Muscle of back (tissue), 11 donors: ENCODE results near the gene MBD3. TPM values are rescaled to one million over a fixed set of nuclear protein-coding genes. Genes with fewer than 3 reads are reported as not detected.

ENCODE experiments used
- DNase-seq, 3 donors: peaks; one replicate each; pipeline versions ENCODE4 v3.0.0 to v3.0.0-alpha.2; 2013
- polyA plus RNA-seq, 10 donors: library from polyadenylated mRNA; unstranded; fragments of 120-200 nt; gene quantifications; one replicate each; pipeline ENCODE4 v1.2.1, GENCODE V29; 2013; ENCODE audit not compliant: insufficient read length in 10 of 10

Gene MBD3
- polyA plus RNA-seq, 10 donors, result 40.5 to 69.3 (median 48.9) TPM

DNA sequence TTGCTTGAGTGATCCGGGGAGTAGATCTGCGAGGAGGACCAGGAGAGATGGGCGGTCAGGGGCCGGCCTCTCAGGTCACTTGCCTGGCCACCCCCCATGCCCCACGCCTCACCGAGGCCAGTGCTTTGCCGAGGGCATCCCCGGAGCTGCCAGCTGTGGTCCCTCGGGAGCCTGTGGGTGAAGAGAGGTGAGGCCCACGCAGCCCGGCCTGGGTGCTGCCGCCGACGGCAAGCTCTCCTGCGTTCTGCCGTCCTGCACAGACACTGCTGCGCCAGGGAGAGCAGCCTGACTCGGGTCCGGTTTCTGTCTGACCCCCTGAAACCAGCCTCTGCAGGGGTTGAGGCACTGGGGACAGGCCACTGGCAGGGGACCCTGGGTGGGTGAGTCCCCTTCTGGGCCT, 28.4 kb upstream of the MBD3 start:
- no peak for DNase-seq

DNA sequence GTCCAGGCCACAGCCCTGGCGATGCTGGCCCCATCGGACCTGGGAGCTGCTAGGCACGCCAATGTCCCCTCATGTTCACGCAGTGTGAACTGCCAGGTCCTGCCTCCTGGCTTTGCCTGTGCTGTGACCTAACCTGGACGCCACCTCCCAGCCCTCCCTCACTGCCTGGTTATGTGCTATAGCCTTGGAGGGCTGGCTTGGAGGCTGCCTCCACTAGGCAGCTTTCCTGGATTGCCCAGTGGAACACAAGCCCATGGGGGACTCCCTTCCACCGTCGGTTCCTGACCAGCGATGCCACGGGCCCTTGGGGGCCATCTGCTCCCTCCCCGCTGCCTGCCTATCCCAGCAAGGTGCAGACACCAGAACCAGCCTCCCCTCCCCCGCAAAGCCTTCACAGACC, 27.8 kb upstream of the MBD3 start:
- DNase-seq, result no peak

DNA sequence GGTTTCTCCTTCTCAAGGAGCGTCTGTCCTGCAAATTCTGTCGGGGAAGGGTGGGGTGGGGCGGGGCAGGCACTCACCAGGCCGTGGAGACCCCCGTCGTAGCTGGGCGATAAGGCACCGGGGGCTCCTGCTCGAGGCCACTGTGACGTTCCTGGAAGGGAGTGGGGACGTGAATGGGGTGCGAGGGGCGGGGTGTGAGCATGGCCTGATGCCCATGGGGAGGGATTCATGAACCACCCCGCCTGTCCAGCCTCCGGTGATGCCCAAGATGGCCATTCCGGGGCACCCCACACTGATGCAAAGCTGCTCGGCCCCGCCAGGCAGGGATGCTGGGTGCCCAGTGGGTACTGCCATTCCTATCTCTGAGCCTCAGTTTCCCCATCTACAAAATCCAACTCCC, 27.0 kb upstream of the MBD3 start:
- no peak for DNase-seq

DNA sequence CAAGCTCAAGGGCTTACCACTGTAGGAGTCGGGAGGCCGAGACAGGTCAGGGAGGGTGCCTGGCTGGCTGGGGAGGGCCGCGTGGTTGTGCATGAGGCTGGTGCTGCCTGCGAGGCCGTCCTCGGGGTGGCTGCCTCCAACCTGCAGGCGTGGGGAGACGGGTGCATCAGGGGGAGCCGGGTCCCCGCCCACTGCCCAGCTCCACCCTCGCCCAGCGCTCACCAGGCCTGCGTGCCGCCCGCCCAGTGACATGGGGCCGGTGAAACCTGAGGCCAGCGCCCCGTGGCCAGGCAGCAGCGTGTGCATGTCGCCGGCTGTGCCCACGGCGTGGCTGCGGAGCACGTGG, 26.4 kb upstream of the MBD3 start:
- DNase-seq, result no peak

DNA sequence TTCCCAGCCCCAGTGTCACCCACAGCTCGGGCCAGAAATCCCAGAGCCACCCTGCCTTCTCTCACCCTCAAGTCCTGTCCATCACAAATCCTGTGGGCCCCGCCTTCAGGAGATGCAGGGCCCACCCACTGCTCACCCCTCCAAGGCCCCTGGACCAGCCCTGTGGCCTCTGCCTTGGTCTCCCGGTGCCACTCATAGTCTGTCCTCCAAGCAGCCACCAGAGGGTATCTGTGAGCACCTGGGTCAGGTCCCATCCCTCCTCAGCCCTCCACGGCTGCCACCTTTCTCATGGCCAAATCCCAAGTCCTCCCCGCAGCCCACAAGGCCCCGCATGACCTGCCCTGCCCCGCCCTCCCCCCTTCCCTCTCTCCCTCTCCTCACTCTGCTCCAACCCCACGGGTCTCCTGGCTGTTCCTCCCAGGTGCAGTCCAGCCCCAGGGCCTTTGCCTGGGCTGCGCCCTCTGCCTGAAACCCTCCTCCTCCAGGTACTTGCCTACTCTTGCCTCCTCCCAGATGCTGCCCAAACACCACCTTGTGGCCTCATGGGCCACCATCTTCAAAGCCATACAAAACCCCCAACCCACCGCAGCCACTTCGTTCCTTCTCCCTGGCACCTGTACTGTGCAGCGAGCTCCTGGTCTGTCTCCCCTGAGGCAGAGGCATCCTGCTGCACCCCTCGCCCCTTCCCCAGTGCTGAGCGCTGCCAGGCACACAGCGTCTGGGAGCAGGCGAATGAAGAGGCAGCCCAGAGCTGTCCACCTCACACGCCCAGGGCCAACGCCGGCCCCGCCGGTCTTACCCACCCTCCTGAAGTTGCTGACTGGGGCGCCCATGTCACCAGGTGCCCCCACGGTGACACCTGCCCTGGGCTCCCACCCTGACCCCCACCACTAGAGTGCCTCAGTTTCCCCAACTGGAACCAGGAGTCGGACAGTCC, 25.8 kb upstream of the MBD3 start:
- DNase-seq, result no peak

DNA sequence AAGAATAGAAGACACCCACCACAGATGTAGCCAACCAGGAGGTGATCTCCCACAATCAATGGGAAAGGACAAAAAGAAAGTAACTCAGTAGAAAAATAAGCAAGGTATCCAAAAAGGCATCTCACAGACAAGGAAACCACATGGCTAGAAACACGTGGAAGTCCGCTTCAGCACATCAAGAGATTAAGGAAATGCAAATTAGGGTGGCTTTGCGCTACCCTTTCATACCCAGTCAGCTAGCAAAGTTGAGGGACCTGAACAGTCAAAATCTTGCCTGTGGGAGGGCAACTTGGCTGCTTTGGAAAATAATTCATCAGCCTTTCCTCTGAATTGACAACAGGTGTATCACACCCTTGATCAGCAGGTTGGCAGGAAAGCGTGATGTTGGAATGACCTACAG, 24.2 kb upstream of the MBD3 start:
- DNase-seq, result no peak

DNA sequence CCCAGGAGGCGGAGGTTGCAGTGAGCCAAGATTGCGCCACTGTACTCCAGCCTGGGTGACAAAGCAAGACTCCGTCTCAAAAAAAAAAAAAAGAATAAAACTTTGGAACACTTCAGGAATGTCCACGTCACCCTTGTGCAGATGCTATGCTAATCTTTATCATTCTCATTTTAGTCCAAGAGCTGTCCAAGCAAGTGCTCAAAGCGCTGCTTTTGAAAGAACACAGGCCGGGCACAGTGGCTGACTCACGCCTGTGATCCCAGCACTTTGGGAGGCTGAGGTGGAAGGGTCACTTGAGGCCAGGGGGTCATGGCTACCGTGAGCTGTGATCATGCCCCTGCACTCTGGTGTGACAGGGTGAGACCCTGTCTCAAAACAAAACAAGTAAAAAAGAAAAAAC, 23.7 kb upstream of the MBD3 start:
- no peak for DNase-seq

DNA sequence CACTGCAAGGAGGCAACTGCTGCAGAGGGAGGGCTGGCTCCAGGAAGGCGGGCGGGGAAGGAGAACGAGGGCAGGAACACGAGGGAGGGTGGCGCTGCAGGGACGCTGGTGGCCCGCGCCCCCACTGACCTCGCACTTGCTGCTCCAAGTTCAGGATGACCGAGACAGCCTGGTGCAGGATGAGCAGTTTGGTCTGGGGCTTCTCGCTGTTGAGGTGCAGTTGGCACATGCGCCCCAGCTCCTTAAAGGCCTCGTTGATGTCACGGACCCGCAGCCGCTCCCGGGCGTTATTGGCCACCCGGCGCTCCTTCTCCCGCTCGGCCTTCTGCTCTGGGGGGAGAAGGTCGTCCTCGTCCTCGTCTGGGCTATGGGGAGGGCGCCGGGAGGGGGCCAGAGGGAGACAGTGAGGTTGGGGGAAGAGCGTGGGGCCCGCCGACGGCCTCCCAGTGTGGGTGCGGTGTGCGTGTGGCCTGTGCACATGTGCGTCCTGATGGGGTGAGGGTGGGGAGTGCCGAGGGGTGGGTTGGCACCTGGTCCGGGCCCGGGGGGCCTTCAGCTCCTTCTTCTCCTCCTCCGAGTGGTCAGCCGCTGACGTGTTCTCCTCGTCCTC, 22.6 kb upstream of the MBD3 start:
- no peak for DNase-seq

DNA sequence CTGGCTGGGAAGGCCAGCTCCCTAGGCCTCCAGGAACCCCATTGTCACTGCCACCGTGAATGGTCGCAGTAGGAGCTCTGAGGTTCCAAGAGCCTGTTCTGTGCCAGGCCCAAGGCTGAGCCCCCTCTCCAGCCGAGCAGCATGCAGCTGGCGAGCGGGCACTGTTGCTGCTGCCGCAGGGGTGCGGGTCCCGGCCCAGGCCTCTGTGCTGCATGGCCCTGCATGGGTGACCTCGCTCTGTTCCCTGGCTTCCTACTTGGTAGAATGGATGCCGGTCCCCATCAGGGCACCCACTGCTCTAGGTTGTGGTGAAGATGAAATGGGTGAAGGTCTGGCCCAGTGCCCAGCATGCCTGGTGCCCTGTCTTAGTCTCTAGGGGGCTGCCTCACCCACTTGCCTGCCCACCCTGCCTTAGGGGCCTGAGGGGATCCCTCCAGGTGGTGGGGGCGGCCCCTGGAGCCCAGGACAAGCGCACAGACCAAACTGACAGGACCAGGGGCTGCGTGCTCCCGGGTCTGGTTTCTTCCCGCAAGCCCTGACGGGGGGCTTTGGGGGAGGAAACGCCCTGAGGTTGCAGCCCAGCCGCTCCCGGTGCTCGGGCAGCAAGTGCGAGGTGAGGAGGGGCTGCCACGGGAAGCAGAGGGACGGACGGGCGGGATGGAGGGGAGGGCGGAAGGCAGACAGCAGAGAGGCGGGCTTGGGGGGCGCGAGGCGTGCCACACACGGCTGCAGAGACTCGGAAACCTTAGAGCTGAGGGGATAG, 21.3 kb upstream of the MBD3 start:
- DNase-seq, result no peak

DNA sequence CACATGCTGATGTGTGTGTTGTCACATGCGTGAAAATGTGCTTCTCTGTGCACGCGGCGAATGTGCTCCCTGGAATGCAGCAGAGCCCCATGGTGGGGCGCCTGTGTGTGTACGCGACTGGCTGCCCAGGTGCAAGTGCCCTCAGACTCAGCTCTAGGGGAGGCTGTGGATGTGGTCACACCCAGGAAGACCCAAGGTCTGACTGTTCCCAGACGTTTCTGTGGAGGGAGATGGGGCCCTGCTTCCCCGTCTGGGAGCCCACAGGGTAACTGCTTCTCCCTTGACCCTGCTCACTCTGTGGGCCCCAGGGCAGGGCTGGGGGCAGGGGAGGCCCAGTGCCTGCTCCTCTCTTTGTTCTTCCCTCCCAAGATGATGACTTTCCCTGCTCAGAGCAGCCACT, 20.5 kb upstream of the MBD3 start:
- no peak for DNase-seq

DNA sequence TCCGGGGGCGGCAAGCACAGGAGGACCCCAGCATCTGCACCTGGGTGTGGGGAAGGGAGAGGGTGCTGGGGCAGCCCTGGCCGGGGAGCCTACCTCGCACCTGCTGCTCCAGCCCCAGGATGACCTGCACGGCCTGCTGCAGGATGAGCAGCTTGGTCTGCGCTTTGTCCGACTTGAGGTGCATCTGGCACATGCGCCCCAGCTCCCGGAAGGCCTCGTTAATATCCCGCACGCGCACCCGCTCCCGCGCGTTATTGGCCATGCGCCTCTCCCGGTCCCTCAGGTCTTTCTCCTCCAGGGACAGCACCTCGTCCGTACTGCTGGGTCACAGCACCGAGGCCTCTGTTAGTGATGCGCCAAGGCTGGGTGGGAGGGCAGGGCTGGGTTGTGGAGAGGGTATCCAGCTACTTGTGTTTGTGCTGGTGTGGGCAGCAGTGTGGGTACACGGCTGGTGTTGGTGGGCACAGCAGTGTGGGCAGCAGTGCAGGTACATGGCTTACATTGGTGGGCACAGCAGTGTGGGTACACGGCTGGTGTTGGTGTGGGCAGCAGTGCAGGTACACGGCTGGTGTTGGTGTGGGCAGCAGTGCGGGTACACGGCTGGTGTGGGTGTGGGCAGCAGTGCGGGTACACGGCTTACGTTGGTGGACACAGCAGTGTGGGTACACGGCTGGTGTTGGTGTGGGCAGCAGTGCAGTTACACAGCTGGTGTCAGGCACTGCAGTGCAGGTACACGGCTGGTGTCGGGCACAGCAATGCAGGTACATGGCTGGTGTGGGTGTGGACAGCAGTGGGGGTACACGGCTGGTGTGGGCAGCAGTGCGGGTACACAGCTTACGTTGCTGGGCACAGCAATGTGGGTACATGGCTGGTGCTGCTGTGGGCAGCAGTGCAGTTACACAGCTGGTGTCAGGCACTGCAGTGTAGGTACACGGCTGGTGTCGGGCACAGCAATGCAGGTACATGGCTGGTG, 19.7 kb upstream of the MBD3 start:
- no peak for DNase-seq

DNA sequence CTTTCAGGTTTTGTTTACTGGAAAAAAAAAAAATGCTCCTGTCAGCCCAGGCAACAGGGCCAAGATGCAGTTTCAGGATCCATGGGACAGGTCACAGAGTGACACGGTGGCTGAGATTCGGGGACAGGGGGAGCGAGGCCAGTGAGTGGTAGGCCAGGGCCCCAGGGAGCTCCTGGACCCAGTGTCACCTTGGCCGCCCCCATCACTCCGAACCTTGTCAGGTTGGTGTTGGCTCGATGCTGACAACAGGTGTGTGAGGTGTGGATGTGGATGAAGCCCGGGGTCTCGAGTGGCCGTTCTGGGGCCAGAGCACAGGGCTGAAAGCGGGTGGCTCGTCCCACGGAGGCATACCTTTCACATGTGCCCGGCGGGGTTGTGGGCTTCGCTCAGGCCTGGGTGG, 18.7 kb upstream of the MBD3 start:
- DNase-seq, result no peak

DNA sequence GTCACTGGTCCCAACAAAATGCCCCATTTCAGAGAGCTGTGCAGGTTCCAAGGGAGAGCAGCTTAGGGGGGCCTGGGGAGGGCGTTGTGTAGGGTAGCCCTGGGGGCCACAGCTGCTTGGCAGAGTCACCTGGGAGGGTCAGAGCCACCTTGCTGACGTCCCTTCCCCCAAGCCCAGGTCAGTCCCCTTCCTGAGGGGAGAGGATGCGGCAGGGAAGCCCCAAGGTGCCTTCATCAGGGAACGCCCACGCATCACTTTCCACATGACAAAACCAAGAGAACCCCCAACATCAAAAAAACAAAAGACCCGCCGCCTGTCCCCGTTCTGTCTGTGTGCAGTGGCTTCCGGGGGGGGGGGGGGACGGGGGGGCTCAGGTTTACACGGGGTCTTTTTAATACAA, 17.9 kb upstream of the MBD3 start:
- no peak for DNase-seq

DNA sequence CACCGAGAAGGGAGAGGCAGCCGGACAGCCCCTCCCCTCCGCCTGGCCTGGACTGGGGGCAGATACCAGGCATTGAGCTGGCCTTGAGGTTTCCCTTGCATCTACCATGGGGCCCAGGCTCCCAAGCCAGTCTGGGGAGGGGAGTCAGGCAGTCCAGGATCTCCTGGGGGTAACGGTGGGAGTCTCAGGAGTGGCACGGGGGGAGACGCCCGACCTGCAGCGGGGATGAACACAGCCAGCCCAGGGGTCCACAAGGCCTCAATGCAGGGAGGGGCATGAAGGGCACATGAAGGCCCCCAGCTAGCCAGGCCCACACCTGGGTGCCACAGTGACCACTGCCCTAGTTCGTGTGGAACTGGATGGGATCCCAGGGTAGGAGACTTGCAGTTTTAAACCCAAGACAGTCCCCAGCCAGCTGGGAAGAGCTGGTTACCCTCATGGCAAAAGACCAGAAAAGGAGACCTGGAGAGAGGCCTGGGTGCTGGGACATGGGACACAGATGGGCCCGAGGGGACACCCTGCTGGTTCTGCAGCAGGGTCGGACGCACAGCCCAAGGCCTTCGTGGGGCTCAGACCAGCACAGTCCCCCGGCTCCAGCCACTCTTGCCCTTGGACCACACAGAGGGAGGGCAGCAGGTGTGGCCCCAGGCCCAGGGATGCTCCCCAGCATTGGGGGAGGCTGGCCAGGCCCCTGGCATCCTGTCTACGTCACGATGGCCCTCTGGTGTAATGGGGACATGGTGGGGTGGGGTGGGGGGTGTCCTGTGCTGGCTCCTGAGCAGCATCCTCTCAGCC, 17.2 kb upstream of the MBD3 start:
- no peak for DNase-seq

DNA sequence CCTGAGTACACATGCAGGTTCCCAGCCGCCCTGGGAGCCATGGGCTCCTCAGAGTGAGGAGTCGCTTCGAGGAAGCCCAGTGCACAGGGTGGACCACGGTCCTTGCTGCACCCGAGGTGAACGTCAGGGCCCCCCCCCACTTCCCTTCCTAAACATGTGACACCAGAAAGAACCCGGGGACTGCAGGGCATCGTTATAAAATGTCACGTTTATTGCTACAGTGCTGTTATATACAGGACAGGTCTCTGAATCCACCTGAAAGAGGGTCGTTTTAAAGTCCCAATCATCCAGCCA, 16.4 kb upstream of the MBD3 start:
- no peak for DNase-seq

DNA sequence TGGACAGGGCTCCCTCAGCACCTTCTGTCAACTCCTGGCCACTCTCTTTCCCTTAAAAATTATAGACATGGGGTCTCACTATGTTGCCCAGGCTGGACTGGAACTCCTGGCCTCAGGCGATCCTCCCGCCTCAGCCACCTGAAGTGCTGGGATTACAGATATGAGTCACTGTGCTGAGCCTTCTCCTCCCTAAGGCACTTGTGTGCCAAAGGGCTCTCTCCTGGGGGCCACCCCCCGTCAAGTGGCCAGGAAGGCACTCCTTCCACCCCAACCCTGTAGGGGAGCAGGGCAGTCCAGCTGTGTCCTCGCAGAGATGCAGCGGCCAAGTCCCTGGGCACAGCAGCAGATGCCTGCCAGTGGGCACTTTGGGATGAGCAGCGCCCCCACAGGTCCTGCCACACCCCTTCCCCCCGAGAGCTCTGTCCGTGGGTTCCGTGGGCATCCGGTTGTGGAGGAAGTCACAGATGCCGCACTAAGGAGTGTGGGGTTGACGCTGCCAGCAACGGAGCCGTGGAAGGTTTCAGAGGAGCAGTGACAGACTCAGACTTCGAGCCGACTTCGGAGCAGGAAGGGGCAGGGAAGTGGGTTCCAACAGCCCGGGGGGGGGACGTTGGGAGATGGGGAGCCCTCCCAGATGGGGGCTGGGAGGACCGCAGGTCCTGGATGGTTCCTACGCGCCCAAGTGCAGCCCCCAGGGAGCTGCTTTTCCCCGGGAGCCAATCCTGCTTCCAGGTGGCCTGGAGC, 15.9 kb upstream of the MBD3 start:
- no peak for DNase-seq

DNA sequence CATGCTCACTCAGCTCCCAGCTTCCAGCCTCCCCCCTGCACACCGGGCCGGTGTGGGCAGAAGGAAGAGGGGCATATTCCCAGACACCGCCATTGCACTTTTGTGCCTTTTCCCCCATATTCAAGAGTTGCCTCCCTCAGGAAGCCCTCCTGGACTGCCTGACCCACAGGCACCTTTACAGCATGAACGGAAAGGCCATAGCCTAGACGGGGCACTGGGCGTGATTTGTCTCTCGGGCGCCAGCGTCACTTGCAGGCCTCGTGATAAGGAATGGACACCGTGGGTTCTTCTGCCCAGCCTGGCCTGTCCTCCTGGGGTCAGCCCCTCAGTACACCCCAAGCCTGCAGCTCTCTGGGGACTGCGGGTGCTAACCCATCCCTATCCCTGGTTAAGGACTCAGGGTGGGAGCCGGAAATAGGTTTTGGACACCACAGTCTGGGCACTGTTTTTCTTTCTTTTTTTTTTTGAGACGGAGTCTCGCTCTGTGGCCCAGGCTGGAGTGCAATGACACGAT, 13.5 kb upstream of the MBD3 start:
- DNase-seq, result no peak

DNA sequence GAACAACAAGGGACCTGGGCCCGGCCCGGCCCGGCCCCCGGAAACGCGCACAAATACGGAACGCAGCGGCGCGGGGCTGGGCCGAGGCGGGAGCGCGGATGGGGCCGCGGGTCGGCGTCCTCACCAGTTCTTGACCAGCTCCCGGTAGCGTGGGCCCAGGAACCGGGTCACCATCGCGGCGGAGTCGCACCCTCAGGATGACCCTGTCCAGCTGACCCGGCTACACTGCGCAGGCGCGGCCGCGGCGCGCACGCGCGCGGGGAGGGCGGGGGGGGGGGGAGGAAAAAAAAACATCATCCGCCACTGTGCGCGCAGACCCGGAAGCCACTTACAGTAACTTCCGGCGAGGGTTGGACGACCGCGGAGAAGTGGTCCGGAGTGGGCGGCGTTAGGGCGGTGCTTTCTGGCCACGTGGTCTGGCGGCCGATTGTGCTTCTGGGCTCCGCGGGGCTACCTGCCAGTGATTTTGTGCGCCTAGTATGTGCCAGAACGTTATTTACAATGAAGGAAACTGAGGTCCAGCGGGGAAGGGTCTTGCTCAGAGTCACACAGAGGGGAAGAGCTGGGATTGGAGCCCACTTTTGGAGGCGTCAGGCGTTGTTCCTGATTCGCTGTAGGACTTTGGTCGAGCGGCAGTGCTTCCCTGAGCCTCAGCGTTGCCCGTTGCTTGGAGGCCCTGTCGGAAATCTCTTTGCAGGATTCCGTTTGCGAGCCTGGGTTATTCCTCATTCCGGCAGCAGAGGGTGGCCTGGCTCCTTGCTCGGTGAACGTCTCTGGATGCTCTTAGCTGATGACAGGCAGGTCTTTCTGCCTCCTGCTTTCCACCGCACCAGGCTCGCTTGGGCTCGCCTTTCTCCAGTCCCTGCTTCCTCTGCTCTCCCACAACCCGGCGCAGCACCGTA, 12.8 kb upstream of the MBD3 start, which contains the start of gene UQCR11:
UQCR11 (minus strand) TSS at position 227 of the 902 bp plus-strand sequence; CDS start at position 174, 53 bp downstream.
- DNase-seq, result peak; percentile 95 to 99 (median 95)
